Activated CD4-positive, alpha-beta T cell treated with anti-CD3 and anti-CD28 coated beads, Interleukin-2, amount 50 U/mL, for 4 hours (primary cell): Measurements from ENCODE around the gene ADTRP.
A peak's percentile ranks its signal among the peaks of the same experiment; 100 is the strongest.

Experiments used
- DNase-seq, 2 experiments: peaks; one replicate each; pipeline ENCODE4 v3.0.0-alpha.2; 2020

The ADTRP gene

DNA sequence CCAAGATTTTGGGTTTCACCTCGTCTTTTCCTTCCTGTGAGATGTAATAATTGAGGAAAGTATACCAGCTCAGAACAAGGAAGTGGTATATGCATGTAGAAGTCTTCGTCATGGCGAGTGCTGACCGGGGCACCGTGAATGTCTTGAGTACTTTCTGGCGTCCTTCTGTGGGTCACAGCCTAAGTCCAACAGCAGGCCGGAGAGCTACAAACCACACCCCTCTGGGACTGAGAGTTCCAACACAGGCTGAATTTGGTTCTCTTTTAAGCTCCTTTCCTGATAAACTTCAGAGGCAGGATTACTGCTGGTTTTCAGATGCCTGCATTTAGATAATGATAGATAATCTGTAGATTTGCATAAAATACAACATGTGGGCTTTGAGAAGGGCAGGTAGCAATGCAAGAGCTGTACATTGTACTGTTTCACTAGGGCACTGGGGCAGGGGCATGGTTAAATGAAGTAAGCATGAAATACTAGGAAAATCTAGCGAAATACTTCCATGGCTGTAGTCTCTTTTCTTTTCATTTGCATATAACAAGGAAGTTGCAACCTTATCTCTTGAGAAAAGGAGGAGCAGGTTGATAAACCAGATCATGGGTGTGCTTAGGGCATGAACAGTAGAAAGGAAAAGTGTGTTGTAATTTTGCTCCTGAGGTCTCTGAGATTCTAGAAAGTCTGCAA lies at the start of gene ADTRP:
Gene ADTRP, minus strand, starts transcription at position 156 of the 681 bp plus-strand sequence. Its CDS starts 44 bp downstream, at position 112.
- no peak for DNase-seq

DNA sequence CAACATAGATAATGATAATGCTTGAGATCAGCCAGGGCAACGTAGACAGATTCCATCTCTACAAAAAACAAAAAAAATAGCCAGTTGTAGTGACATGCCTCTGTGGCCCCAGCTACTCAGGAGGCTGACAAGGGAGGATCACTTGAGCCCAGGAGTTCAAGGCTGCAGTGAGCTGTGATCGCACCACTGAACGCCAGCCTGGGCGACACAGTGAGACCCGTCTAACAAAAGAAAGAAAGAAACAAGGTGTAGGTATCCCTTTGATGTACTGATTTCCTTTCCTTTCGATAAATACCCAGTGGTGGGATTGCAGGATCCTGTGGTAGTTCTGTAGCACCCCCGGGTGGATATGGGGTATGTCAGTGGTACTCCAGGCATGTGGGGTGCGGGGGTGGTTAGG lies 48.2 kb upstream of the ADTRP start:
- DNase-seq, result no peak

DNA sequence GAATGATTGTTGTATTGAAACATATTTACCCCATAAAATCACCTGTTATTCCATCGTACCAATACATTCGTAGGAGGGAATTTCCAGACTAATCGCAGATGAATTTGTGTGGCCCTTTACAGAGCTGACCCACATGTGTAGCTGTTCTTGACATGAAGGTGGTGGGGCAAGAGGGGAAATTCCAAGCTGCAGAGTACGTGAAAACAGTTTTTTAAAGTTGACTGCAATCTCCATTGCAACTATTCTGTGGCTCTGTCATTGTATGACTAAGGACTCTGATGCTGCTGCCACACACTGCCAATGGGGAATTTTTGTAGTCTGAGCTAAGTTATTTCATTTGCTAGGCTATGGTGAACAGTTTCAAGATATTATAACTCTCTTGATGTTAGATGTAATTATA lies 46.4 kb upstream of the ADTRP start:
- DNase-seq, result no peak

DNA sequence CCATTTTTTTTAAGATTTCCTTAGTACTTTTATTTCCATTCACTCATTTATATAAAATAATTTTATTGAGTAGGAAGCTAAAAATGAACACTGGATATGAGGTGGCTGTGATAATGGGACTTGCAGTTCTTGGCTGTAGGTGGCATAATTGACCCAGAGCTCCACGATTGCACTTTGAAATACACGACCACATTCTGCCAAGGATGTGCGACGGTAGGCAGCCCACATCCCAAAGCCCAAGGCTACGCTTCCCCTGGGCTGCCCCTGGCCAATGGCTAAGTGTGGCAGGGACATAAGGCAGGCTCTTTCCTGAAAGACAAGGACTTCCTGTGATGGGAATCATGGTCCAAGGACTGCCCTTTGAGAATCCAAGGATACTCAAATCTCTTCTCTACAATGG lies 43.7 kb upstream of the ADTRP start:
- DNase-seq, result no peak

- no peak for DNase-seq
Observed at GRCh38 chr6:11821781-11822180, 43.2 kb upstream of the ADTRP start.

GRCh38 chr6:11820821-11821220 lies 42.2 kb upstream of the ADTRP start:
- DNase-seq, result no peak

DNA sequence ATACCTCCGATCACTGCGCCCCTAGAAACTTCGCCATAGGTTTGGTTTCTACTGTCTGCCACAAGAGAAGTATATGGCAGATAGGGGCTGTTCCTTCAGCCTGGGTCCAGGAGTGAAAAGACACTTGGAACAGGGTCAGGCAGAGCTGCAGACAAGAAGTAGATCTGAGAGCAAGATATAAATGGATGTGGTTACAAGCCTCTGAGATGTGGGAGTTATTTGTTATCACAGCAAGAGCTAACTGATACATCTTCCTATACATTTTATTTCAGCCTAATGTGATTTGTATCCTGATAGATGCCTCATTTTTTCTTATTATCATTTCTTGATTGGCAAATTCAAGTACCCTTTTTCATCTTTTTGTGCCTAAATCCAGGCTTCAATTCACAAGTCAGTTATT lies 40.9 kb upstream of the ADTRP start:
- no peak for DNase-seq

GRCh38 chr6:11815231-11815630 lies 36.6 kb upstream of the ADTRP start:
- DNase-seq, result no peak

DNA sequence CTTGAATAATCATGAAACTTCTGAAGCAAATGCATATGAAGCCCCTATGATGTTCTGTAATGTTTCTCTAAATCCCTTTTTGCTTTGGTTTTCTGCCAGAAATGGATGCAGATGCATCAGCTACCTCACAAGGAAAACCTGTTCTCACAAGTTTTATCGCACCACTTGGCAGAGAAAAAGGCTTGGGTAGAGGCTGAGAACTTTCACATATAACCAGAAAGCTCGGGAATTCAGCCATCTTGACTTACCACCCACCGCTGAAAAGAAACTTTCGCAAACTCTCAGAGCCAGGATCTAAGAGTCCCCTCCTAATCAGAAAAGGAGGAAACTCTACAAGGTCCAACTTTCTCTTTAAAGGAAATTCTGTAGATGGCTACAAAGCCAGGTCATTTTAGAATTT lies 36.2 kb upstream of the ADTRP start:
- no peak for DNase-seq

GRCh38 chr6:11814106-11814505 lies 35.5 kb upstream of the ADTRP start:
- no peak for DNase-seq

- no peak for DNase-seq
Observed at GRCh38 chr6:11813606-11814005, 35.0 kb upstream of the ADTRP start.

GRCh38 chr6:11812951-11813350 lies 34.3 kb upstream of the ADTRP start:
- no peak for DNase-seq

GRCh38 chr6:11812439-11812838 lies 33.8 kb upstream of the ADTRP start:
- no peak for DNase-seq

DNA sequence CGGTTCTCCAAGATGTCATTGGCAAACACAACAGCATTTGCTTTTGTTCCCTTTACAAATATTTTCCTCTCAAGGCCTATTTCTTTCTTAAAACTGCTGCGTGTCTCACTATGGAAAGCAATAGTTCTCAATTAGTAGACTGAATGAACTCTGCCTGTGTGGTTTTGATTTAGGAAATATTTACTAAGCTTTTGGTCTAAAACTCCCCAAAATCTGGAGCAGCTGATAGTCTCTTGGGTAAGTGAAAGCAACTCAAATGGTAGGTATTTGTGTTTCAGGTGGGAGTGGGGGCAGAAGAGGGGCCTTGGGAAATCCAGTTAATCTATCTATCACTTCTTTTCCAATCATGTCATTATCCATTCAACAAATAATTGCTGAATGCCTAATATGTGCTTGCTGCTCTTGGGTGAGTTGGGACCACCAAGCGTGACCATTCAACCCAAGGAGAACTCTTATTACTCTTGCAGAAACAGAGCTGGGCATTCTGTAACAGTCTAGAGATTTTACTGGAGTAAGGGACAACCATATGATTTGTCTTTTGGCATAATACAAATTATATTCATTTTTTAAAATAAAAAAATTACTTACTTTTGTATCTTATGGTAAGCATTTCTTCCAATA lies 33.2 kb upstream of the ADTRP start:
- no peak for DNase-seq

- no peak for DNase-seq
Observed at GRCh38 chr6:11810854-11811643, 32.4 kb upstream of the ADTRP start.

- DNase-seq, result no peak
Observed at GRCh38 chr6:11810039-11810541, 31.5 kb upstream of the ADTRP start.

GRCh38 chr6:11808054-11808453 lies 29.5 kb upstream of the ADTRP start:
- no peak for DNase-seq

DNA sequence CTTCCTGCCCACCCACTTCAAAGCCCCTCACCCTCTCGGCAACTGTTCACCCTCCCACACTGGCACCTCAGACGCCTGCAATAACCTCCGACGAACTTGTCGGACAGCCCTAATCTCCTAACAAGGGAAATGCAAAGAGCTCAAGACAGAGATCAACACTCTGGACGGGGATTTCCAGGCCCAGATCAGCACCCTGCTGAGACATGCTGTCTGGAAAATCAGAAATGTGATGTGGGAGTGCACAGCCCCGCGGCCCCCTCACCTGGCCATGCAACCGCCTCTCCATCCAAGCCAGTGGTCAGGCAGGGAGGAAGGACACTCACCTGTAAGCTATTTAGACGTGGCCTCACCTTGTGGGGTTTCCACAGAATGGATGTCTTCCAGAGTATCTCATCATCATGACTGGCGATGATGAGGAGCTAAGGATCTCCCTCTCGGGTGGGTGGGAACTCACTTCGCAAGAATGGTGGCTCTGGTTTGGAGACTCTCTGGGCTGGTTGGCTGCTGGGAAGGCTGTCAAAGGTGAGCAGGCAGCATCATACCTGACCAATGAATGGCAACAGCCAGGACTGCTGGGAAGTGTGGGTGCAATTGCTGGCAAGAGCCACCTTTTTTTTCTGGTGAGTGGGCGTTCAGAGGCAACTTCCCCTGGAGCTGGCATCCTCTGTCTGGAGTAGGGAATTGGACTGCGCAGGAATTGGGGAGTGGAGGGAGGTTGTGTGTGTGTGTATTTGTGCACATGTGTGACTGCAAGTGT lies 28.1 kb upstream of the ADTRP start:
- peak; percentile 4 to 11 for DNase-seq

- DNase-seq, result no peak
Observed at GRCh38 chr6:11805259-11806053, 26.9 kb upstream of the ADTRP start.

- DNase-seq, result no peak
Observed at GRCh38 chr6:11804701-11805100, 26.1 kb upstream of the ADTRP start.

- no peak for DNase-seq
Observed at GRCh38 chr6:11804135-11804534, 25.5 kb upstream of the ADTRP start.

- DNase-seq, result no peak
Observed at GRCh38 chr6:11803591-11803971, 25.0 kb upstream of the ADTRP start.
